SK-N-SH (cell line): ENCODE results near the gene CHST1. TPM values are rescaled to one million over a fixed set of nuclear protein-coding genes. Genes with fewer than 3 reads are reported as not detected.

Source experiments
- CTCF ChIA-PET: fragments of 300-600, 350-600 bp; formaldehyde crosslinking; extraction: SDS; loops from one replicate; lab custom pipeline; 2021; lab: Yijun Ruan, JAX
- POLR2A ChIA-PET: fragments of 350-600 bp; sonication (Branson Sonifier 250); formaldehyde crosslinking; extraction: SDS; loops from one replicate; lab custom pipeline; 2020; ENCODE audit warnings: antibody characterized with exemption, inconsistent platforms; lab: Yijun Ruan, JAX
- DNase-seq: peaks from one replicate; pipeline ENCODE4 v3.0.0; 2012
- H2AFZ ChIP-seq: fragments of 200-600 bp; sonication (generic); 2 replicates; pipeline ENCODE4 v1.8.1; 2016; ENCODE audit warnings: antibody characterized with exemption, mild to moderate bottlenecking, low read depth
- H3F3A ChIP-seq: fragments of 200-600 bp; sonication (generic); replicated peaks from 2 replicates; pipeline ENCODE3; 2016; ENCODE audit warnings: antibody characterized with exemption, mild to moderate bottlenecking; ENCODE audit not compliant: insufficient read depth
- H3K27ac ChIP-seq, 2 experiments: fragments of 200-500 bp in 1 of 2; fragments of 200-600 bp in 1 of 2; sonication (Bioruptor generic) in 1 of 2; sonication (generic), shearing (Covaris generic) in 1 of 2; 2 replicates each; pipeline versions ENCODE4 v1.5.1 to v1.6.1; 2014 to 2016; ENCODE audit warnings: low read depth in 2 of 2, inconsistent platforms in 1 of 2, low read length in 1 of 2, mild to moderate bottlenecking in 1 of 2, mixed read lengths in 1 of 2
- H3K27me3 ChIP-seq: fragments of 200-600 bp; sonication (generic), shearing (Covaris generic); 2 replicates; pipeline ENCODE4 v1.6.1; 2016; ENCODE audit warnings: mixed run types; ENCODE audit not compliant: insufficient read depth
- H3K36me3 ChIP-seq, 2 experiments: fragments of 200-500 bp in 1 of 2; fragments of 200-600 bp in 1 of 2; sonication (Bioruptor generic) in 1 of 2; sonication (generic) in 1 of 2; replicated peaks in 1 of 2; 2 replicates each; pipeline versions ENCODE3 to v1.5.1; 2014 to 2016; ENCODE audit warnings: low read length in 1 of 2, mild to moderate bottlenecking in 1 of 2; ENCODE audit not compliant: insufficient read depth in 2 of 2, control insufficient read depth in 1 of 2
- H3K4me1 ChIP-seq, 2 experiments: fragments of 200-500 bp in 1 of 2; fragments of 200-600 bp in 1 of 2; sonication (Bioruptor generic) in 1 of 2; sonication (generic), shearing (Covaris generic) in 1 of 2; 2 replicates each; pipeline versions ENCODE4 v1.5.1 to v1.6.1; 2014 to 2016; ENCODE audit warnings: low read depth in 1 of 2, low read length in 1 of 2, mixed run types in 1 of 2; ENCODE audit not compliant: insufficient read depth in 2 of 2, control insufficient read depth in 1 of 2
- H3K4me2 ChIP-seq: fragments of 200-600 bp; sonication (generic), shearing (Covaris generic); 2 replicates; pipeline ENCODE4 v1.6.1; 2017; ENCODE audit warnings: mixed run types
- H3K4me3 ChIP-seq, 2 experiments: fragments of 200-500 bp in 1 of 2; fragments of 200-600 bp in 1 of 2; sonication (Bioruptor generic) in 1 of 2; sonication (generic), shearing (Covaris generic) in 1 of 2; 2 replicates each; pipeline versions ENCODE4 v1.5.1 to v1.8.1; 2014 to 2016; ENCODE audit warnings: low read depth in 2 of 2, inconsistent platforms in 1 of 2, low read length in 1 of 2, mild to moderate bottlenecking in 1 of 2, mixed read lengths in 1 of 2, moderate library complexity in 1 of 2
- H3K79me2 ChIP-seq: fragments of 200-600 bp; sonication (generic); 2 replicates; pipeline ENCODE4 v1.8.1; 2017; ENCODE audit warnings: mild to moderate bottlenecking; ENCODE audit not compliant: insufficient read depth
- H3K9ac ChIP-seq: fragments of 200-600 bp; sonication (generic); 2 replicates; pipeline ENCODE4 v1.6.1; 2017; ENCODE audit warnings: mixed run types
- H3K9me2 ChIP-seq: fragments of 200-600 bp; sonication (generic); 2 replicates; pipeline ENCODE4 v1.6.1; 2017; ENCODE audit warnings: mixed run types
- H3K9me3 ChIP-seq: fragments of 200-600 bp; sonication (generic); 2 replicates; pipeline ENCODE4 v1.6.1; 2017; ENCODE audit warnings: mixed run types, mild to moderate bottlenecking, moderate library complexity
- H4K20me1 ChIP-seq: fragments of 200-600 bp; sonication (generic); 2 replicates; pipeline ENCODE4 v1.6.1; 2017; ENCODE audit warnings: mild to moderate bottlenecking, mixed run types; ENCODE audit not compliant: insufficient read depth
- CHD2 ChIP-seq: fragments of 150-350 bp; IDR thresholded peaks from 2 replicates; pipeline ENCODE4 v1.6.1; 2018; ENCODE audit warnings: low read length; ENCODE audit not compliant: partially characterized antibody
- EP300 ChIP-seq, 2 experiments: IDR thresholded peaks; 2 replicates each; pipeline versions ENCODE4 v1.4.0 to v1.6.1; 2012; ENCODE audit warnings: borderline replicate concordance in 1 of 2, low read depth in 1 of 2, low read length in 1 of 2
- EZH2phosphoT487 ChIP-seq: fragments of 200-600 bp; sonication (generic); IDR thresholded peaks from 2 replicates; pipeline ENCODE4 v1.6.1; 2017; ENCODE audit warnings: low read depth, mixed run types, mild to moderate bottlenecking, antibody characterized with exemption, moderate library complexity, borderline replicate concordance
- FOSL2 ChIP-seq: IDR thresholded peaks from 2 replicates; pipeline ENCODE4 v1.4.0; 2012; ENCODE audit warnings: low read depth, mild to moderate bottlenecking, moderate library complexity, borderline replicate concordance
- GATA2 ChIP-seq: sonication (generic); formaldehyde crosslinking; IDR thresholded peaks from 2 replicates; pipeline ENCODE4 v1.5.0; 2020; ENCODE audit warnings: mild to moderate bottlenecking, missing genetic modification reagents
- IRF3 ChIP-seq: fragments of 150-350 bp; IDR thresholded peaks from 2 replicates; pipeline ENCODE4 v1.6.1; 2016; ENCODE audit warnings: mild to moderate bottlenecking, low read depth, low read length
- MXI1 ChIP-seq: IDR thresholded peaks from 2 replicates; pipeline ENCODE4 v1.6.1; 2012; ENCODE audit warnings: mild to moderate bottlenecking, low read depth, low read length, improper control_type of control experiment
- NFIC ChIP-seq: IDR thresholded peaks from 2 replicates; pipeline ENCODE4 v1.4.0; 2012; ENCODE audit warnings: borderline replicate concordance
- NRF1 ChIP-seq: IDR thresholded peaks from 2 replicates; pipeline ENCODE4 v1.6.1; 2012; ENCODE audit warnings: low read depth, mild to moderate bottlenecking, low read length
- PBX3 ChIP-seq: IDR thresholded peaks from 2 replicates; pipeline ENCODE4; 2012
- RXRA ChIP-seq: IDR thresholded peaks from 2 replicates; pipeline ENCODE4 v1.4.0; 2012; ENCODE audit warnings: low read depth, mild to moderate bottlenecking, borderline replicate concordance
- SMC3 ChIP-seq: IDR thresholded peaks from 2 replicates; pipeline ENCODE4 v1.6.1; 2012; ENCODE audit warnings: low read depth, low read length, improper control_type of control experiment
- TEAD4 ChIP-seq: IDR thresholded peaks from 2 replicates; pipeline ENCODE4 v1.4.0; 2012; ENCODE audit warnings: mild to moderate bottlenecking, borderline replicate concordance; ENCODE audit not compliant: insufficient read depth
- YY1 ChIP-seq: IDR thresholded peaks from 2 replicates; pipeline ENCODE4 v1.4.0; 2012; ENCODE audit warnings: low read depth, mild to moderate bottlenecking
- WGBS: methylation state at CpG from one replicate; pipeline ENCODE4 v1.1.6; 2017; ENCODE audit warnings: low lambda C conversion rate; 5-methylcytosine and 5-hydroxymethylcytosine counted together
- polyA plus RNA-seq, 3 experiments: library from polyadenylated mRNA; depleted of rRNA; stranded (reverse); fragments of >200 nt; gene quantifications; 2 replicates each; pipeline ENCODE4 v1.2.3, GENCODE V29; 2012
- TF ChIP-seq, protein P1 (sequence below): IDR thresholded peaks from 2 replicates; pipeline ENCODE4 v1.6.1; 2012; ENCODE audit warnings: mild to moderate bottlenecking, low read depth, low read length, moderate library complexity

Gene CHST1
- polyA plus RNA-seq, 1 of the 3 experiments (the other 2 are of a cell fraction) = 4.9 TPM

DNA sequence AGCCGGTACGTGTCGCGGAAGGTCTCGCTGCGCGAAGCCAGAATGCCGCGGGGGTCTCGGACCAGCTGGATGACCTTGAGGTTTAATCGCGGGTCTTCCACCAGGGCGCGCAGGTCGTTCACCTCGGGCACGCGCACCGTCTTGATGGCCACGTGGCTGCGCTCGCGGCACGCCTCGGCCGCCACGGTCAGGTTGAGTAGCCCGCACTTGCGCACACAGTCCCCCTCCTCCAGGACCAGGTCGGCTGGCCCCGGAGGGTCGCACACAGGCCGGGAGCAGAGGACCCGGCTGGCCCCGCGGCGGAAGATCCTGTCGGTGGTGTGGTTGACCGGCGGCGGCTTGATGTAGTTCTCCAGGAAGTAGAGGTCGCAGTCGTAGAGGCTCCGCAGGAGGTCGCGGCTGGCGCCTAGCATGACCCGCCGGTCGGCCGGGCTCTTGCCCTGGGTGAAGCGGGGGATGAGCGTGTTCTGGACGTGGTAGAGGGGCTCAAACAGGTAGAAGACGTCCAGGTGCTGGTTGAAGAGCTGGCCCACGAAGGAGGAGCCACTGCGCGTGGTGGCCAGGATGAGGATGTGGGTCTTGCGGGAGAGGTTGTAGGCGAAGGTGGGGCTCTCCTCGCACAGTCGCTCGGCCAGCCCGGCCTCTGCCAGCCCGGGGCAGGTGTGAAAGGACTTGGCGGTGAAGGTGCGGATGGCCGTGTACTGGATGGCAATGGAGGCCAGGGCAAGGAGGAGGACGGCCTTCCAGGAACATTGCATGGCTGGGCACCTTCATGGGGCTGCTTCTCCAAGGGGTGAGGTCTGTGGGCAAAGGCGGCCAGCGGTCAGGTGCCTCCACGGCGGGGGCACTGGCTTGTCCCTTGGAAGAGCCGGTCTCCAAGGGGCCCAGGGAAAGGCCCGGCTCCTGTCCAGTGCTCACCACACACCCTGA, 15.0 kb downstream of the CHST1 start:
- no peak overlapping the region for H3K9ac ChIP-seq
- H3K27me3 ChIP-seq = no peaks in the 10 kb centered on the region
- no peaks in the 10 kb centered on the region for H3K36me3 ChIP-seq
- H3K4me2 ChIP-seq = no peak overlapping the region
- H3K9me2 ChIP-seq = no peaks in the 10 kb centered on the region
- H4K20me1 ChIP-seq = no peaks in the 10 kb centered on the region
- no peak overlapping the region for H2AFZ ChIP-seq
- no peak overlapping the region for H3K27ac ChIP-seq
- TF ChIP-seq SMC3 = no peak
- no peak for TF ChIP-seq RXRA
- TF ChIP-seq IRF3 = no peak
- TF ChIP-seq TEAD4 = no peak
- no peak for TF ChIP-seq FOSL2
- no peak for TF ChIP-seq YY1
- no peak for TF ChIP-seq NRF1
- TF ChIP-seq PBX3 = no peak
- no peak for TF ChIP-seq NFIC
- TF ChIP-seq, protein P1, sequence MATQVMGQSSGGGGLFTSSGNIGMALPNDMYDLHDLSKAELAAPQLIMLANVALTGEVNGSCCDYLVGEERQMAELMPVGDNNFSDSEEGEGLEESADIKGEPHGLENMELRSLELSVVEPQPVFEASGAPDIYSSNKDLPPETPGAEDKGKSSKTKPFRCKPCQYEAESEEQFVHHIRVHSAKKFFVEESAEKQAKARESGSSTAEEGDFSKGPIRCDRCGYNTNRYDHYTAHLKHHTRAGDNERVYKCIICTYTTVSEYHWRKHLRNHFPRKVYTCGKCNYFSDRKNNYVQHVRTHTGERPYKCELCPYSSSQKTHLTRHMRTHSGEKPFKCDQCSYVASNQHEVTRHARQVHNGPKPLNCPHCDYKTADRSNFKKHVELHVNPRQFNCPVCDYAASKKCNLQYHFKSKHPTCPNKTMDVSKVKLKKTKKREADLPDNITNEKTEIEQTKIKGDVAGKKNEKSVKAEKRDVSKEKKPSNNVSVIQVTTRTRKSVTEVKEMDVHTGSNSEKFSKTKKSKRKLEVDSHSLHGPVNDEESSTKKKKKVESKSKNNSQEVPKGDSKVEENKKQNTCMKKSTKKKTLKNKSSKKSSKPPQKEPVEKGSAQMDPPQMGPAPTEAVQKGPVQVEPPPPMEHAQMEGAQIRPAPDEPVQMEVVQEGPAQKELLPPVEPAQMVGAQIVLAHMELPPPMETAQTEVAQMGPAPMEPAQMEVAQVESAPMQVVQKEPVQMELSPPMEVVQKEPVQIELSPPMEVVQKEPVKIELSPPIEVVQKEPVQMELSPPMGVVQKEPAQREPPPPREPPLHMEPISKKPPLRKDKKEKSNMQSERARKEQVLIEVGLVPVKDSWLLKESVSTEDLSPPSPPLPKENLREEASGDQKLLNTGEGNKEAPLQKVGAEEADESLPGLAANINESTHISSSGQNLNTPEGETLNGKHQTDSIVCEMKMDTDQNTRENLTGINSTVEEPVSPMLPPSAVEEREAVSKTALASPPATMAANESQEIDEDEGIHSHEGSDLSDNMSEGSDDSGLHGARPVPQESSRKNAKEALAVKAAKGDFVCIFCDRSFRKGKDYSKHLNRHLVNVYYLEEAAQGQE = no peak
- no peak for TF ChIP-seq GATA2
- TF ChIP-seq EP300 (IDR thresholded peaks at IDR 0.05; ENCODE audit: borderline replicate concordance in 1 of 2, low read depth in 1 of 2, low read length in 1 of 2) = no peak
- TF ChIP-seq EZH2phosphoT487 = no peak
- no peak for TF ChIP-seq MXI1
- no peak for TF ChIP-seq CHD2
- H3K9me3 ChIP-seq = no peaks in the 10 kb centered on the region
- H3K4me3 ChIP-seq = no peak overlapping the region
- ChIA-PET CTCF (interaction anchor here (1.1 to 15.3 kb wide), 2 partner anchors 121 to 277 kb away, joined by 3 to 302 read pairs; no protein-coding TSS in a partner anchor), POLR2A (no interaction called here)
- DNase-seq = no peak
- no peaks in the 10 kb centered on the region for H3K79me2 ChIP-seq
- H3F3A ChIP-seq = no peaks in the 10 kb centered on the region
- 93% methylated on average over 65 of the region's 75 CpGs for WGBS
- peaks cover 1% of the 10 kb centered on the region in 2 experiments; a peak in 1 of 4 replicates for H3K4me1 ChIP-seq
